CD4-positive, alpha-beta T cell (primary cell): ENCODE results near the gene NAV2. TPM values are rescaled to one million over a fixed set of nuclear protein-coding genes. Genes with fewer than 3 reads are reported as not detected.

Source experiments
- ATAC-seq: fragments of 200-7000 bp; cut with Tn5 transposase; one replicate; pipeline ENCODE4 v1.10.0; 2022; ENCODE audit warnings: mild to moderate bottlenecking; ENCODE audit not compliant: poor library complexity
- CTCF ChIA-PET: fragments of 350-600 bp; sonication (Branson Sonifier 250); formaldehyde crosslinking; loops from one replicate; lab custom pipeline; 2021; ENCODE audit warnings: antibody characterized with exemption, inconsistent platforms; lab: Charles Lee
- POLR2A ChIA-PET: fragments of 350-600 bp; sonication (Branson Sonifier 250); formaldehyde crosslinking; loops from one replicate; lab custom pipeline; 2021; ENCODE audit warnings: antibody characterized with exemption, inconsistent platforms; lab: Charles Lee
- DNase-seq, 14 experiments: peaks; one replicate each; pipeline ENCODE4 v3.0.0-alpha.2; 2013 to 2020; ENCODE audit warnings: mixed read lengths in 2 of 14
- H3K27ac ChIP-seq, 2 donors: one replicate each; pipeline versions ENCODE4 v1.5.1 to v1.7.0; 2013; ENCODE audit warnings: low read length in 2 of 2, low read depth in 1 of 2, mild to moderate bottlenecking in 1 of 2
- H3K27me3 ChIP-seq, 2 experiments: 1 replicate in 1 of 2; 2 replicates in 1 of 2; pipeline versions ENCODE4 v1.6.1 to v1.7.0; 2013; ENCODE audit warnings: low read length in 2 of 2, control low read depth in 1 of 2, mild to moderate bottlenecking in 1 of 2, moderate library complexity in 1 of 2; ENCODE audit not compliant: insufficient read depth in 2 of 2, control insufficient read depth in 1 of 2
- H3K36me3 ChIP-seq: one replicate; pipeline ENCODE4 v1.6.1; 2013; ENCODE audit warnings: low read length, control low read depth; ENCODE audit not compliant: insufficient read depth
- H3K4me1 ChIP-seq: one replicate; pipeline ENCODE4 v1.6.1; 2013; ENCODE audit warnings: low read length, control low read depth; ENCODE audit not compliant: insufficient read depth
- H3K4me3 ChIP-seq: one replicate; pipeline ENCODE4 v1.5.1; 2013; ENCODE audit warnings: mild to moderate bottlenecking, low read length, moderate library complexity
- H3K9me3 ChIP-seq, 2 experiments: 1 replicate in 1 of 2; 2 replicates in 1 of 2; pipeline versions ENCODE4 v1.6.1 to v1.7.0; 2013; ENCODE audit warnings: low read length in 2 of 2, mild to moderate bottlenecking in 2 of 2, control low read depth in 1 of 2, moderate library complexity in 1 of 2; ENCODE audit not compliant: control insufficient read depth in 1 of 2, insufficient read depth in 1 of 2
- H3K27ac Mint-ChIP-seq: one replicate; pipeline ENCODE4 v1.8.0; 2020; ENCODE audit warnings: mixed read lengths
- H3K27me3 Mint-ChIP-seq: one replicate; pipeline ENCODE4 v1.8.0; 2021; ENCODE audit warnings: mixed read lengths
- H3K36me3 Mint-ChIP-seq: one replicate; pipeline ENCODE4 v1.8.0; 2021; ENCODE audit warnings: low read depth, mixed read lengths
- H3K4me1 Mint-ChIP-seq: one replicate; pipeline ENCODE4 v1.8.0; 2021; ENCODE audit warnings: low read depth, mixed read lengths
- H3K4me3 Mint-ChIP-seq: one replicate; pipeline ENCODE4 v1.8.0; 2020; ENCODE audit warnings: mild to moderate bottlenecking, mixed read lengths
- H3K9me3 Mint-ChIP-seq: one replicate; pipeline ENCODE4 v1.8.0; 2020; ENCODE audit warnings: mixed read lengths
- CTCF ChIP-seq: fragments of 200-600 bp; IDR thresholded peaks from one replicate; pipeline ENCODE4 v1.8.0; 2022; ENCODE audit warnings: antibody characterized with exemption, mild to moderate bottlenecking
- intact Hi-C, 2 experiments: fragments of 100-400 bp; cut with DNase I in 1 of 2; cut with micrococcal nuclease in 1 of 2; formaldehyde crosslinking; loops; one replicate each; pipeline versions ENCODE4 v1.15.1 to v1.9.0; 2023 to 2025; cut with DNase I, micrococcal nuclease
- total RNA-seq, 174 experiments: library from RNA in 2 of 174; stranded (reverse) in 2 of 174; gene quantifications; one replicate each; pipeline ENCODE4 v1.2.3 and lab custom pipeline; 2021 to 2026

Gene NAV2
- total RNA-seq, 2 experiments from 2014 or later, result 0.55 to 0.64 TPM

DNA sequence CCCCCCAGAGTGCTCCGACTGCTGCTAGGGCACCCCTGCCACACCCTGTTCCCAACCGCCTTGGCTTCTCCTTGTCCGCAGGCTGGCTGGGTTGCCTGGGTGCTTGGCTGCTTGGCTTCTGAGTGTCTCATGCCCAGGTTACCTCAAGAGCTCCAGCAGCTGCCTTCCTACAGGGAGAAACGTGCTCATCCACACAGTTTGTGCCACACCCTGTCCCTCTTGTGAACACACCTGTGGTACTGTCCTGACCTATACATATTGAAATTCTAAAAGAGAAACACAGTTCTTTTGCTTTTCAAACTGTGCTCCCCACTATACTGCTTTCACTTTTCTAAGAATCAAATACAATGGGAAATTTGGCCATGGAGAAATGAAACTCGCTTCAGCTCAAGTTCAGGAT lies 256.2 kb downstream of the NAV2 start:
- H3K4me3 ChIP-seq, result no peak overlapping the region
- intact Hi-C loops, result no loop called here
- H3K36me3 ChIP-seq, result no peaks in the 10 kb centered on the region
- no peak for ATAC-seq
- Mint-ChIP-seq H3K9me3 (no peaks in the 10 kb centered on the region), H3K36me3 (no peaks in the 10 kb centered on the region), H3K4me3 (no peak overlapping the region), H3K4me1 (no peaks in the 10 kb centered on the region), H3K27me3 (peaks cover 10% of the 10 kb centered on the region), H3K27ac (no peak overlapping the region)
- CTCF ChIA-PET, result no interaction called here
- H3K27me3 ChIP-seq, result no peaks in the 10 kb centered on the region
- no peaks in the 10 kb centered on the region for H3K4me1 ChIP-seq
- H3K27ac ChIP-seq, result no peak overlapping the region
- POLR2A ChIA-PET, result no interaction called here
- DNase-seq, result no peak
- no peaks in the 10 kb centered on the region for H3K9me3 ChIP-seq
- no peak for TF ChIP-seq CTCF

DNA sequence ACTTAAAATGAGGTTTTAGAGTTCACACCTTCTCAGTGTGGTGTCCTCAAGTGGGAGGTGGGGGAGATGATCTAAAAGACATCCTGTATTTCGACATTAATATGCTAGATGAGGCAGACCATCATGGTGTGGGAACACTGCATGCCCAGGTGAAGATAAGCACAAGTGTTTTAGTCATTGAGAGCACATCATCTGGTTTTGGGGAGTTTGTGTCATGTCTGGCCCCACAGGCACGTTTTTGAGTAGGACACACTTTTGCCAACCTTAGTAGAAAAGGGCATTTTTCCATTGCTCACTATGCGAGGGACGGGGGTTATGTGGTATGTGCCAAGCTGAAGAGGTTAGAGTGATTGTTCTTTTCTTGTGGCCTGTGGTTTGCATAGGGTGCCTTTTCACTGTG lies 258.3 kb downstream of the NAV2 start:
- Mint-ChIP-seq H3K4me1 (no peaks in the 10 kb centered on the region), H3K36me3 (no peaks in the 10 kb centered on the region), H3K4me3 (no peak overlapping the region), H3K27ac (no peak overlapping the region), H3K27me3 (peaks cover 10% of the 10 kb centered on the region), H3K9me3 (no peaks in the 10 kb centered on the region)
- Histone ChIP-seq H3K4me1 (no peaks in the 10 kb centered on the region), H3K27me3 (no peaks in the 10 kb centered on the region), H3K9me3 (no peaks in the 10 kb centered on the region), H3K36me3 (no peaks in the 10 kb centered on the region), H3K4me3 (no peak overlapping the region), H3K27ac (no peak overlapping the region)
- no peak for ATAC-seq
- no peak for TF ChIP-seq CTCF
- DNase-seq, result peak in 1 of 14 experiments; percentile 44
- CTCF ChIA-PET, result no interaction called here
- intact Hi-C loops, result no loop called here
- POLR2A ChIA-PET, result no interaction called here

GRCh38 chr11:19972091-19972490 lies 259.5 kb downstream of the NAV2 start:
- no peak for TF ChIP-seq CTCF
- no peaks in the 10 kb centered on the region for H3K27me3 ChIP-seq
- no peaks in the 10 kb centered on the region for H3K4me1 ChIP-seq
- no peak for ATAC-seq
- Mint-ChIP-seq H3K9me3 (no peaks in the 10 kb centered on the region), H3K4me3 (no peak overlapping the region), H3K4me1 (no peaks in the 10 kb centered on the region), H3K27ac (no peak overlapping the region), H3K36me3 (no peaks in the 10 kb centered on the region), H3K27me3 (peaks cover 4% of the 10 kb centered on the region)
- no peaks in the 10 kb centered on the region for H3K36me3 ChIP-seq
- intact Hi-C loops, result no loop called here
- ChIA-PET POLR2A (no interaction called here), CTCF (no interaction called here)
- no peak overlapping the region for H3K27ac ChIP-seq
- H3K4me3 ChIP-seq, result no peak overlapping the region
- no peak for DNase-seq
- no peaks in the 10 kb centered on the region for H3K9me3 ChIP-seq
